WTC11 (cell line): ENCODE measurements around the gene LHFPL6. TPM values are rescaled to one million over a fixed set of nuclear protein-coding genes. Genes with fewer than 3 reads are reported as not detected.

ENCODE experiments used
- ATAC-seq: fragments of 200-7000 bp; cut with Tn5 transposase; 2 replicates; pipeline ENCODE4 v1.10.0; 2021; ENCODE audit warnings: mild to moderate bottlenecking, moderate library complexity
- CTCF ChIA-PET: fragments of 300-600 bp; sonication (Branson Sonifier 250); formaldehyde crosslinking; loops from one replicate; lab custom pipeline; 2021; ENCODE audit warnings: antibody characterized with exemption; lab: Charles Lee
- POLR2A ChIA-PET: fragments of 350-600 bp; sonication (Branson Sonifier 250); formaldehyde crosslinking; loops from one replicate; lab custom pipeline; 2021; ENCODE audit warnings: antibody characterized with exemption; lab: Charles Lee
- DNase-seq: peaks from one replicate; pipeline ENCODE4 v3.0.0; 2021; ENCODE audit warnings: low spot score
- H3K27ac Mint-ChIP-seq: 2 replicates; pipeline ENCODE4 v1.8.0; 2021; ENCODE audit warnings: mixed read lengths
- H3K27me3 Mint-ChIP-seq: 2 replicates; pipeline ENCODE4 v1.8.0; 2021; ENCODE audit warnings: low read depth, mild to moderate bottlenecking, moderate library complexity, mixed read lengths
- H3K36me3 Mint-ChIP-seq: 2 replicates; pipeline ENCODE4 v1.8.0; 2021; ENCODE audit warnings: mixed read lengths
- H3K4me1 Mint-ChIP-seq: 2 replicates; pipeline ENCODE4 v1.8.0; 2022; ENCODE audit warnings: mixed read lengths
- H3K4me3 Mint-ChIP-seq: 2 replicates; pipeline ENCODE4 v1.8.0; 2021; ENCODE audit warnings: mild to moderate bottlenecking, moderate library complexity, mixed read lengths
- H3K9me3 Mint-ChIP-seq: 2 replicates; pipeline ENCODE4 v1.8.0; 2021; ENCODE audit warnings: mixed read lengths
- ETV6 ChIP-seq: sonication (generic); formaldehyde crosslinking; IDR thresholded peaks from 2 replicates; pipeline ENCODE4 v1.8.1; 2022; ENCODE audit warnings: mild to moderate bottlenecking, missing genetic modification reagents
- FOXK1 ChIP-seq: sonication (generic); formaldehyde crosslinking; IDR thresholded peaks from 2 replicates; pipeline ENCODE4 v1.8.0; 2022; ENCODE audit warnings: mild to moderate bottlenecking, moderate library complexity, missing genetic modification reagents
- JUN ChIP-seq: sonication (generic); formaldehyde crosslinking; IDR thresholded peaks from 2 replicates; pipeline ENCODE4 v1.8.0; 2023; ENCODE audit warnings: mild to moderate bottlenecking, missing genetic modification reagents
- KAT7 ChIP-seq: sonication (generic); formaldehyde crosslinking; IDR thresholded peaks from 2 replicates; pipeline ENCODE4 v1.8.1; 2023; ENCODE audit warnings: missing genetic modification reagents, mild to moderate bottlenecking, borderline replicate concordance
- NR2C2 ChIP-seq: sonication (generic); formaldehyde crosslinking; IDR thresholded peaks from 2 replicates; pipeline ENCODE4 v1.8.0; 2022; ENCODE audit warnings: mild to moderate bottlenecking, missing genetic modification reagents
- OVOL2 ChIP-seq: fragments of 250-450 bp; sonication (Bioruptor Pico); IDR thresholded peaks from 2 replicates; pipeline ENCODE4 v1.9.0; 2021; ENCODE audit warnings: mild to moderate bottlenecking, borderline replicate concordance
- RELA ChIP-seq: sonication (generic); formaldehyde crosslinking; IDR thresholded peaks from 2 replicates; pipeline ENCODE4 v1.8.1; 2022; ENCODE audit warnings: missing genetic modification reagents, mild to moderate bottlenecking, borderline replicate concordance
- SP1 ChIP-seq: sonication (generic); formaldehyde crosslinking; conservative IDR thresholded peaks from 2 replicates; pipeline ENCODE4 v1.8.1; 2022; ENCODE audit warnings: missing genetic modification reagents
- ZNF263 ChIP-seq: sonication (generic); formaldehyde crosslinking; IDR thresholded peaks from 2 replicates; pipeline ENCODE4 v1.8.1; 2022; ENCODE audit warnings: low read depth, mild to moderate bottlenecking, moderate library complexity, missing genetic modification reagents
- total RNA-seq: library from RNA; stranded (reverse); gene quantifications from 3 replicates; pipeline ENCODE4 v1.2.3, GENCODE V29; 2021
- TF ChIP-seq, protein P1 (sequence below): sonication (generic); formaldehyde crosslinking; IDR thresholded peaks from 2 replicates; pipeline ENCODE4 v1.8.0; 2023; ENCODE audit warnings: mild to moderate bottlenecking, missing genetic modification reagents
- TF ChIP-seq, protein P2 (sequence below): fragments of 250-450 bp; sonication (Bioruptor Pico); IDR thresholded peaks from 2 replicates; pipeline ENCODE4 v1.8.0; 2021; ENCODE audit warnings: mild to moderate bottlenecking
- TF ChIP-seq, protein P3 (sequence below): sonication (generic); formaldehyde crosslinking; conservative IDR thresholded peaks from 2 replicates; pipeline ENCODE4 v1.8.1; 2022; ENCODE audit warnings: mild to moderate bottlenecking, missing genetic modification reagents
- TF ChIP-seq, protein P4 (sequence below): sonication (generic); formaldehyde crosslinking; IDR thresholded peaks from 2 replicates; pipeline ENCODE4 v1.8.0; 2023; ENCODE audit warnings: missing genetic modification reagents
- TF ChIP-seq, protein P5 (sequence below): sonication (generic); formaldehyde crosslinking; IDR thresholded peaks from 2 replicates; pipeline ENCODE4 v1.8.1; 2023; ENCODE audit warnings: mild to moderate bottlenecking, missing genetic modification reagents
- TF ChIP-seq, protein P6 (sequence below): sonication (generic); formaldehyde crosslinking; IDR thresholded peaks from 2 replicates; pipeline ENCODE4 v1.8.1; 2022; ENCODE audit warnings: low read depth, missing genetic modification reagents, borderline replicate concordance
- TF ChIP-seq, protein P7 (sequence below): fragments of 250-450 bp; sonication (Bioruptor Pico); conservative IDR thresholded peaks from 2 replicates; pipeline ENCODE4 v1.9.0; 2021; ENCODE audit warnings: mild to moderate bottlenecking

Gene LHFPL6
- total RNA-seq, 1 experiment from 2014 or later = 4.5 TPM

DNA sequence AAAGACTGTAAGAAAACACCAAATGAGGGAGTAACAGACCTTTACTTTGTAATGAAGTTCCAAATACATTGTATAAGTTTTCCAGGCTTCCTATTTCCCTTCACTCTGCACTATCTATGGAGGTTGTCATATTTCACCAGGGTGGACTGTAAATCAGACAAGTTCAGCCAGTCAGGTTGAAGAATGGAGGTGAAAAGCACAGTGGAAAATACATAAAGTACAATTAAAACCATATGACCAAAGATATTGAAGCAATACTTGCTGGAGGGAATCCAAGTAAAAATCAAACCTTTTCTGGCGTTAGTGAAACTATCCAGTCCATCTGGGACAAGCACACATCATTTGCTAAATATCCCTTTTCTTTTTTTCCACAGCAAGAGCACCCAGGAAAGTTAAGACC is 3.2 kb downstream of the LHFPL6 start (continued):
- TF ChIP-seq, protein P1, sequence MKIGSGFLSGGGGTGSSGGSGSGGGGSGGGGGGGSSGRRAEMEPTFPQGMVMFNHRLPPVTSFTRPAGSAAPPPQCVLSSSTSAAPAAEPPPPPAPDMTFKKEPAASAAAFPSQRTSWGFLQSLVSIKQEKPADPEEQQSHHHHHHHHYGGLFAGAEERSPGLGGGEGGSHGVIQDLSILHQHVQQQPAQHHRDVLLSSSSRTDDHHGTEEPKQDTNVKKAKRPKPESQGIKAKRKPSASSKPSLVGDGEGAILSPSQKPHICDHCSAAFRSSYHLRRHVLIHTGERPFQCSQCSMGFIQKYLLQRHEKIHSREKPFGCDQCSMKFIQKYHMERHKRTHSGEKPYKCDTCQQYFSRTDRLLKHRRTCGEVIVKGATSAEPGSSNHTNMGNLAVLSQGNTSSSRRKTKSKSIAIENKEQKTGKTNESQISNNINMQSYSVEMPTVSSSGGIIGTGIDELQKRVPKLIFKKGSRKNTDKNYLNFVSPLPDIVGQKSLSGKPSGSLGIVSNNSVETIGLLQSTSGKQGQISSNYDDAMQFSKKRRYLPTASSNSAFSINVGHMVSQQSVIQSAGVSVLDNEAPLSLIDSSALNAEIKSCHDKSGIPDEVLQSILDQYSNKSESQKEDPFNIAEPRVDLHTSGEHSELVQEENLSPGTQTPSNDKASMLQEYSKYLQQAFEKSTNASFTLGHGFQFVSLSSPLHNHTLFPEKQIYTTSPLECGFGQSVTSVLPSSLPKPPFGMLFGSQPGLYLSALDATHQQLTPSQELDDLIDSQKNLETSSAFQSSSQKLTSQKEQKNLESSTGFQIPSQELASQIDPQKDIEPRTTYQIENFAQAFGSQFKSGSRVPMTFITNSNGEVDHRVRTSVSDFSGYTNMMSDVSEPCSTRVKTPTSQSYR (CRISPR knock-in tag) = no peak
- TF ChIP-seq, protein P2, sequence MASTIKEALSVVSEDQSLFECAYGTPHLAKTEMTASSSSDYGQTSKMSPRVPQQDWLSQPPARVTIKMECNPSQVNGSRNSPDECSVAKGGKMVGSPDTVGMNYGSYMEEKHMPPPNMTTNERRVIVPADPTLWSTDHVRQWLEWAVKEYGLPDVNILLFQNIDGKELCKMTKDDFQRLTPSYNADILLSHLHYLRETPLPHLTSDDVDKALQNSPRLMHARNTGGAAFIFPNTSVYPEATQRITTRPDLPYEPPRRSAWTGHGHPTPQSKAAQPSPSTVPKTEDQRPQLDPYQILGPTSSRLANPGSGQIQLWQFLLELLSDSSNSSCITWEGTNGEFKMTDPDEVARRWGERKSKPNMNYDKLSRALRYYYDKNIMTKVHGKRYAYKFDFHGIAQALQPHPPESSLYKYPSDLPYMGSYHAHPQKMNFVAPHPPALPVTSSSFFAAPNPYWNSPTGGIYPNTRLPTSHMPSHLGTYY = no peak
- TF ChIP-seq KAT7 (CRISPR knock-in tag) = no peak
- TF ChIP-seq, protein P3, sequence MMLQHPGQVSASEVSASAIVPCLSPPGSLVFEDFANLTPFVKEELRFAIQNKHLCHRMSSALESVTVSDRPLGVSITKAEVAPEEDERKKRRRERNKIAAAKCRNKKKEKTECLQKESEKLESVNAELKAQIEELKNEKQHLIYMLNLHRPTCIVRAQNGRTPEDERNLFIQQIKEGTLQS (CRISPR knock-in tag) = no peak

DNA sequence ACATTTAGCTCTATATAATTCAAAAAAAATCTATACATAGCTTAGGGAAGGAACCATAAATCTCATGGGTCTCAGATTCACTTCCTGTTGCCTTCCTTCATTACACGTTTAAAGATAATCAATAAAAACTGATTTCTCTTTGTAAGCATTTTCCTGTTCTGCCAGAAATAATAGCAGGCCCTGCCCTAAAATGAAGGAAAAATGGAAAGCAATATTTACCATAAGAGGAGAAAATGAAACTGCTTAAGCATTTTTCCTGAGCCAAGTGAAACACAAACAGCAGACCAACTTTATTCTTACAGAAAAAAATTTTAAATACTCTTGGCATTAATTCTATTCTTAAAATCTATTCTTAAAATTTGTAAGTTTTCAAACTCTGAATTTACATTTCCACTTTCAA is 4.0 kb downstream of the LHFPL6 start:
- H3K27ac Mint-ChIP-seq = no peak overlapping the region
- 0 out of 2 replicates have a peak, but pooled peaks cover 2% of the 10 kb centered on the region for H3K36me3 Mint-ChIP-seq
- TF ChIP-seq, protein P4, sequence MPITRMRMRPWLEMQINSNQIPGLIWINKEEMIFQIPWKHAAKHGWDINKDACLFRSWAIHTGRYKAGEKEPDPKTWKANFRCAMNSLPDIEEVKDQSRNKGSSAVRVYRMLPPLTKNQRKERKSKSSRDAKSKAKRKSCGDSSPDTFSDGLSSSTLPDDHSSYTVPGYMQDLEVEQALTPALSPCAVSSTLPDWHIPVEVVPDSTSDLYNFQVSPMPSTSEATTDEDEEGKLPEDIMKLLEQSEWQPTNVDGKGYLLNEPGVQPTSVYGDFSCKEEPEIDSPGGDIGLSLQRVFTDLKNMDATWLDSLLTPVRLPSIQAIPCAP (CRISPR knock-in tag) = no peak
- TF ChIP-seq SP1 (CRISPR knock-in tag) (no peak), OVOL2 (CRISPR knock-in tag) (no peak), ETV6 (CRISPR knock-in tag) (no peak)
- TF ChIP-seq, protein P5, sequence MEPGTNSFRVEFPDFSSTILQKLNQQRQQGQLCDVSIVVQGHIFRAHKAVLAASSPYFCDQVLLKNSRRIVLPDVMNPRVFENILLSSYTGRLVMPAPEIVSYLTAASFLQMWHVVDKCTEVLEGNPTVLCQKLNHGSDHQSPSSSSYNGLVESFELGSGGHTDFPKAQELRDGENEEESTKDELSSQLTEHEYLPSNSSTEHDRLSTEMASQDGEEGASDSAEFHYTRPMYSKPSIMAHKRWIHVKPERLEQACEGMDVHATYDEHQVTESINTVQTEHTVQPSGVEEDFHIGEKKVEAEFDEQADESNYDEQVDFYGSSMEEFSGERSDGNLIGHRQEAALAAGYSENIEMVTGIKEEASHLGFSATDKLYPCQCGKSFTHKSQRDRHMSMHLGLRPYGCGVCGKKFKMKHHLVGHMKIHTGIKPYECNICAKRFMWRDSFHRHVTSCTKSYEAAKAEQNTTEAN = no peak
- CTCF ChIA-PET = interaction anchor here (1.1 to 2.5 kb wide), 3 partner anchors 13 to 181 kb away, joined by 4 to 9 read pairs (median 6); no protein-coding TSS in a partner anchor
- no peak overlapping the region for H3K4me3 Mint-ChIP-seq
- H3K9me3 Mint-ChIP-seq = peaks cover 3% of the 10 kb centered on the region; the same call in 1 of the 2 replicates
- ATAC-seq (no peak), DNase-seq (no peak)
- peaks cover 39% of the 10 kb centered on the region for H3K27me3 Mint-ChIP-seq
- POLR2A ChIA-PET = no interaction called here
- H3K4me1 Mint-ChIP-seq = peaks cover 14% of the 10 kb centered on the region

DNA sequence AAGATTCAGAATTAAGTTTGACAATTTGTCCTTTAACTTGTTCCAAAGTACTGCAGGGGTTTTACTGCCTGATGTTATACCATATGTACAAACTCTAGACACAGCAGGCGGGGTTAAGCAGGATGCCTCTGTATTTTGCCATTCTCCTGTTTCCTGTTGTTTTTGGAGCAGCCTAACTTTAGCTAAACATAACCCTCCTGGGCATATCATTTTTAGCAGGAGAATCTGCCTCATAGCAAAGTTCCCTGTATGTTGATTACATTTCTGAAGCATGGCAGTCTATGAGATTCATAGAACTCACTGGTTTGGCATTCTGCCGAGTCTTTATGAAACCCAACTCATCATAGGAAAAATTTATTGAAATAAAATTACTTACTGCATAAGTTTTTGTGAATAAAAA is 5.2 kb downstream of the LHFPL6 start:
- Mint-ChIP-seq H3K9me3 (peaks cover 8% of the 10 kb centered on the region; the same call in 1 of the 2 replicates), H3K27me3 (peaks cover 32% of the 10 kb centered on the region), H3K36me3 (0 out of 2 replicates have a peak, but pooled peaks cover 6% of the 10 kb centered on the region), H3K27ac (no peak overlapping the region), H3K4me3 (no peak overlapping the region), H3K4me1 (peaks cover 11% of the 10 kb centered on the region)
- ChIA-PET POLR2A (no interaction called here), CTCF (interaction anchor here (1.6 to 2.5 kb wide), 2 partner anchors 14 to 18 kb away, joined by 4 to 9 read pairs; no protein-coding TSS in a partner anchor)
- ATAC-seq = no peak
- DNase-seq = no peak
- TF ChIP-seq RELA (no peak), NR2C2 (CRISPR knock-in tag) (no peak), ZNF263 (CRISPR knock-in tag) (no peak), ETV6 (CRISPR knock-in tag) (no peak), JUN (CRISPR knock-in tag) (no peak), FOXK1 (CRISPR knock-in tag) (no peak)
- TF ChIP-seq, protein P6, sequence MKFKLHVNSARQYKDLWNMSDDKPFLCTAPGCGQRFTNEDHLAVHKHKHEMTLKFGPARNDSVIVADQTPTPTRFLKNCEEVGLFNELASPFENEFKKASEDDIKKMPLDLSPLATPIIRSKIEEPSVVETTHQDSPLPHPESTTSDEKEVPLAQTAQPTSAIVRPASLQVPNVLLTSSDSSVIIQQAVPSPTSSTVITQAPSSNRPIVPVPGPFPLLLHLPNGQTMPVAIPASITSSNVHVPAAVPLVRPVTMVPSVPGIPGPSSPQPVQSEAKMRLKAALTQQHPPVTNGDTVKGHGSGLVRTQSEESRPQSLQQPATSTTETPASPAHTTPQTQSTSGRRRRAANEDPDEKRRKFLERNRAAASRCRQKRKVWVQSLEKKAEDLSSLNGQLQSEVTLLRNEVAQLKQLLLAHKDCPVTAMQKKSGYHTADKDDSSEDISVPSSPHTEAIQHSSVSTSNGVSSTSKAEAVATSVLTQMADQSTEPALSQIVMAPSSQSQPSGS = no peak
- TF ChIP-seq, protein P7, sequence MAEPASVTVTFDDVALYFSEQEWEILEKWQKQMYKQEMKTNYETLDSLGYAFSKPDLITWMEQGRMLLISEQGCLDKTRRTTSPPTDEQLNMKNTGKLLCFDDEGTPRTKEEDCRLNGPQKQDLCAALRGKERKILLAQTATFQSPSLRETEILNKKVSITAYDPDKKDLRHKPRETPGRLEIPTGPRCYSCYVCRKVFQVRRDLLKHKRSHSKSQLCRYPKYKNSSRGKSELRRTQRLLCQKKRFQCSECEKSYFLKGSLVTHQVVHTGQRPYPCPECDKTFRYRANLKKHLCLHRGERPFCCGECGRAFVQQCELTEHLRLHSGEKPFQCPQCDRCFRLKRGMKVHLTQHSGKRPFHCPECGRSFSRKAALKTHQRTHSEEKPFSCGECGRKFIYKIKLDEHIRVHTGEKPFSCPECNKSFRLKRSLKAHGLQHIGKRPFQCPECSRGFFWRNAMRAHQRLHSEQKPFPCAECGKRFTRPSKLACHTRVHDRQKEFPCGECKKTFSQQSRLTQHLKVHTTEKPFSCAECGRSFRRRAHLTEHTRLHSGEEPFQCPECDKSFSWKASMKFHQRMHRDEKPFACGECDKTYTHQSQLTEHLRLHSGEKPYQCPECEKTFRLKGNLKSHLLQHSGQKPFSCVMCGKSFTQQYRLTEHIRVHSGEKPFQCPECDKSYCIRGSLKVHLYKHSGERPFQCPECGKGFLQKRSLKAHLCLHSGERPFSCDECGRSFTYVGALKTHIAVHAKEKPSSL (CRISPR knock-in tag) = no peak
- TF ChIP-seq, protein P1 (CRISPR knock-in tag) = no peak
